Osteoblast (primary cell): ENCODE data around the gene LIPC. TPM values are rescaled to one million over a fixed set of nuclear protein-coding genes. Genes with fewer than 3 reads are reported as not detected.

Experiments
- DNase-seq: peaks from one replicate; pipeline ENCODE4 v3.0.0; 2011; ENCODE audit warnings: low spot score, mixed read lengths; ENCODE audit not compliant: insufficient read length; ENCODE audit errors: missing footprints
- H2AFZ ChIP-seq: 2 replicates; pipeline ENCODE4 v1.6.0; 2011; ENCODE audit warnings: mild to moderate bottlenecking, low read length
- H3K27ac ChIP-seq: 2 replicates; pipeline ENCODE4 v1.5.1; 2011; ENCODE audit warnings: mild to moderate bottlenecking, low read depth, low read length, moderate library complexity
- H3K27me3 ChIP-seq: 2 replicates; pipeline ENCODE4 v1.6.0; 2012; ENCODE audit warnings: mild to moderate bottlenecking, control low read depth, inconsistent platforms, low read length, moderate library complexity; ENCODE audit not compliant: insufficient read depth
- H3K36me3 ChIP-seq: 2 replicates; pipeline ENCODE4 v1.5.1; 2011; ENCODE audit warnings: mild to moderate bottlenecking, low read length, control low read depth, moderate library complexity; ENCODE audit not compliant: insufficient read depth
- H3K4me1 ChIP-seq: 2 replicates; pipeline ENCODE4 v1.5.1; 2011; ENCODE audit warnings: mild to moderate bottlenecking, low read length, control low read depth, moderate library complexity; ENCODE audit not compliant: insufficient read depth
- H3K4me2 ChIP-seq: 2 replicates; pipeline ENCODE4 v1.6.0; 2011; ENCODE audit warnings: mild to moderate bottlenecking, low read length; ENCODE audit not compliant: insufficient read depth
- H3K4me3 ChIP-seq: fragments of 200-600 bp; sonication (generic); 3 replicates; pipeline ENCODE4 v1.5.1; 2012; ENCODE audit warnings: mild to moderate bottlenecking, low read length, inconsistent platforms; ENCODE audit not compliant: insufficient read depth
- H3K79me2 ChIP-seq: 2 replicates; pipeline ENCODE4 v1.6.0; 2012; ENCODE audit warnings: mild to moderate bottlenecking, low read length, control low read depth, inconsistent platforms; ENCODE audit not compliant: insufficient read depth
- H3K9me3 ChIP-seq: 2 replicates; pipeline ENCODE4 v1.5.1; 2011; ENCODE audit warnings: low read depth, low read length, control low read depth
- H4K20me1 ChIP-seq: 2 replicates; pipeline ENCODE4 v1.6.0; 2012; ENCODE audit warnings: mild to moderate bottlenecking, low read length, control low read depth; ENCODE audit not compliant: insufficient read depth
- CTCF ChIP-seq: IDR thresholded peaks from 2 replicates; pipeline ENCODE4 v1.5.1; 2011; ENCODE audit warnings: mild to moderate bottlenecking, low read depth, low read length, moderate library complexity; ENCODE audit errors: extremely low read depth
- total RNA-seq: library from RNA; depleted of rRNA; stranded (reverse); fragments of >200 nt; gene quantifications from 2 replicates; pipeline ENCODE4 v1.2.3, GENCODE V29; 2012

LIPC gene
- total RNA-seq, 1 donor = 1.1 TPM

- Histone ChIP-seq H3K27me3 (no peaks in the 10 kb centered on the region), H3K79me2 (no peaks in the 10 kb centered on the region), H4K20me1 (no peaks in the 10 kb centered on the region), H3K36me3 (no peaks in the 10 kb centered on the region), H3K9me3 (no peaks in the 10 kb centered on the region), H3K4me1 (no peaks in the 10 kb centered on the region), H2AFZ (no peak overlapping the region), H3K4me3 (no peak overlapping the region), H3K27ac (no peak overlapping the region), H3K4me2 (no peak overlapping the region)
- no peak for DNase-seq
- no peak for TF ChIP-seq CTCF
Observed at GRCh38 chr15:58413253-58413652, 18.5 kb upstream of the LIPC start.

DNA sequence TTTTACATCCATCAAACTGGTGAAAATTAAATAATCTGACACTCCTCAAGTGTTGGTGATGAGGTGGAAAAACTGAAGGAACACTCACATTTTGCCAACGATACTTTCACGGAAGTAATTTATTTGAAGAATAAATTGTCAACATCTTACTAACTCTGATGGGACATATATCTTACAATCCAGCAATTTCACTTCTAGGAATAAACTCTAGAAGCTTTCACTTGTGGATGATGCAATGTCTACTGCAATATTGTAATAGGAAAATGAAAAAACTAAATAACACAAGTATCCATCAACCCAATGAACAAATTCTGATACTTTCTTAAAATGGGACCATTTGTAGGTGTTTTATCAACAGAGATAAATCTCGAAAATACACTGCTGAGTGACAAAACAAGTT, 16.2 kb upstream of the LIPC start:
- no peaks in the 10 kb centered on the region for H3K9me3 ChIP-seq
- no peaks in the 10 kb centered on the region for H3K27me3 ChIP-seq
- no peaks in the 10 kb centered on the region for H4K20me1 ChIP-seq
- TF ChIP-seq CTCF = no peak
- no peak for DNase-seq
- no peak overlapping the region for H3K27ac ChIP-seq
- H3K4me1 ChIP-seq = no peaks in the 10 kb centered on the region
- no peak overlapping the region for H3K4me3 ChIP-seq
- no peaks in the 10 kb centered on the region for H3K79me2 ChIP-seq
- H3K36me3 ChIP-seq = no peaks in the 10 kb centered on the region
- H2AFZ ChIP-seq = no peak overlapping the region
- no peak overlapping the region for H3K4me2 ChIP-seq

- TF ChIP-seq CTCF = no peak
- no peaks in the 10 kb centered on the region for H3K79me2 ChIP-seq
- H4K20me1 ChIP-seq = no peaks in the 10 kb centered on the region
- no peak overlapping the region for H3K27ac ChIP-seq
- no peaks in the 10 kb centered on the region for H3K9me3 ChIP-seq
- no peaks in the 10 kb centered on the region for H3K36me3 ChIP-seq
- H3K4me3 ChIP-seq = no peak overlapping the region
- H3K4me2 ChIP-seq = no peak overlapping the region
- no peaks in the 10 kb centered on the region for H3K27me3 ChIP-seq
- DNase-seq = no peak
- no peak overlapping the region for H2AFZ ChIP-seq
- no peaks in the 10 kb centered on the region for H3K4me1 ChIP-seq
Observed at GRCh38 chr15:58416963-58417362, 14.8 kb upstream of the LIPC start.

- no peak for DNase-seq
- H3K27me3 ChIP-seq = no peaks in the 10 kb centered on the region
Observed at GRCh38 chr15:58418135-58418534, 13.7 kb upstream of the LIPC start.

More at GRCh38 chr15:58418135-58418534, 13.7 kb upstream of the LIPC start:
- H4K20me1 ChIP-seq = no peaks in the 10 kb centered on the region
- H3K9me3 ChIP-seq = no peaks in the 10 kb centered on the region
- no peak overlapping the region for H3K4me2 ChIP-seq
- H3K4me1 ChIP-seq = no peaks in the 10 kb centered on the region
- no peak overlapping the region for H3K27ac ChIP-seq
- no peaks in the 10 kb centered on the region for H3K79me2 ChIP-seq
- TF ChIP-seq CTCF = no peak
- no peak overlapping the region for H3K4me3 ChIP-seq
- no peak overlapping the region for H2AFZ ChIP-seq
- H3K36me3 ChIP-seq = no peaks in the 10 kb centered on the region
